Measurements from ENCODE around the gene JAZF1.

The JAZF1 gene

DNA sequence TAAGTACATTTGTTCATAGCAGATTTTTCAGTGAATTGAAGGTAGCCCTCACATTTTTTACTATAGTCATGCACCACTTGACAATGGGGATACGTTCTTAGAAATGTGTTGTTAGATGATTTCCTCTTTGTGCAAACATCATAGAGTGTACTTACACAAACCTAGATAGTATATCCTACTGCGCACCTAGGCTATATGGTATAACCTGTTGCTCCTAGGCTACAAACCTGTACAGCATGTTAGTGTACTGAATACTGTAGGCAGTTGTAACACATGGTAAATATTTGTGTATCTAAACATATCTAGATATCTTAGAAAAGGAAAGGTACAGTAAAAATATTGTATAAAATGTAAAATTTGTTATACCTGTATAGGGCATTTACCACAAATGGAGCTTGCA is 399.4 kb downstream of the JAZF1 start:
- no peak overlapping the region for H3K4me3 ChIP-seq (replicated peaks; ENCODE audit: low read depth, low read length)
- TF ChIP-seq, protein P1, sequence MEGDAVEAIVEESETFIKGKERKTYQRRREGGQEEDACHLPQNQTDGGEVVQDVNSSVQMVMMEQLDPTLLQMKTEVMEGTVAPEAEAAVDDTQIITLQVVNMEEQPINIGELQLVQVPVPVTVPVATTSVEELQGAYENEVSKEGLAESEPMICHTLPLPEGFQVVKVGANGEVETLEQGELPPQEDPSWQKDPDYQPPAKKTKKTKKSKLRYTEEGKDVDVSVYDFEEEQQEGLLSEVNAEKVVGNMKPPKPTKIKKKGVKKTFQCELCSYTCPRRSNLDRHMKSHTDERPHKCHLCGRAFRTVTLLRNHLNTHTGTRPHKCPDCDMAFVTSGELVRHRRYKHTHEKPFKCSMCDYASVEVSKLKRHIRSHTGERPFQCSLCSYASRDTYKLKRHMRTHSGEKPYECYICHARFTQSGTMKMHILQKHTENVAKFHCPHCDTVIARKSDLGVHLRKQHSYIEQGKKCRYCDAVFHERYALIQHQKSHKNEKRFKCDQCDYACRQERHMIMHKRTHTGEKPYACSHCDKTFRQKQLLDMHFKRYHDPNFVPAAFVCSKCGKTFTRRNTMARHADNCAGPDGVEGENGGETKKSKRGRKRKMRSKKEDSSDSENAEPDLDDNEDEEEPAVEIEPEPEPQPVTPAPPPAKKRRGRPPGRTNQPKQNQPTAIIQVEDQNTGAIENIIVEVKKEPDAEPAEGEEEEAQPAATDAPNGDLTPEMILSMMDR (IDR thresholded peaks at IDR 0.05; ENCODE audit: low read length, missing control alignments), result no peak
- no peak for DNase-seq (ENCODE audit: low read depth)
